Activated gamma-delta T cell treated with Interleukin-2 at 50 U/mL for 16 hours (primary cell): ENCODE measurements around the gene KCNA2.

Experiments
- DNase-seq: peaks from one replicate; pipeline ENCODE4 v3.0.0-alpha.2; 2020

KCNA2 gene

DNA sequence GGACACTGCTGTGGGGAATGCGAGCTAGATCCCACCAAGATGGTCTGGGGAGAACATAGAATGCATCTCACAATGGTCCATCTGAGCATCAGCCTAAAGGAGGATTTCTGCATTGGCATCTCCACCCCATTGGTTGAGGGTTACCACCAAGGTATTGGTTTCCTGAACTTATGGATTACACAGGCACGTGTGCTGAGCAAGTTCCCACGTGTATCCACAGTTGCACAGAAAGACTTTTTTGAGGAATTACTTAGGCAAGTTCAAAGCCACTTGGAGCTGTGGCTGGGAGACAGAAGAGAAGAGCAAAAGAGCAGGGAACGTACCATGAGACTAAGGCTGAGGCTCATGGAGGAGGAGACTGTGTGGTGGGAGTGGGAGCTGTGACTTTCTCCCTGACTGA lies 43.1 kb downstream of the KCNA2 start:
- no peak for DNase-seq

DNA sequence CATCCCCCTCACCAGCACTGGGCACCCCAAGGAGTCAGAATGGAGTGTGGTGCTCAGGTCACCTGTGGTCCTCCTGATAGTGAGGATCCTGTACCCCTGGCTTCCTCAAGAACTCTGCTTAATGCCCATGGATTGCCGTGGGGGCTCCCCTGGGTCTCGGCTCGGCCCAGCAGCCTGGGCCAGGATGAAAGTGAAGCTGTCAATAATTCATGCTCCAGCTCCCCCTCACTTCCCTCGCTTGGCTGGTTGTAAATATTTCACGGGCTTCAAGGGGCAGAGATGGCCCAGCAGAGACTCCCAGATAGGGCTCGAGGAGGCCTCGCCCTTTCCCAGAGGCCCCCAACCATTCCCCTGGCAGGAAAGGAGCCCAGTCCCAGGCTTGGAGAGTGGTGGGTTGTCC lies 44.6 kb downstream of the KCNA2 start:
- no peak for DNase-seq

DNA sequence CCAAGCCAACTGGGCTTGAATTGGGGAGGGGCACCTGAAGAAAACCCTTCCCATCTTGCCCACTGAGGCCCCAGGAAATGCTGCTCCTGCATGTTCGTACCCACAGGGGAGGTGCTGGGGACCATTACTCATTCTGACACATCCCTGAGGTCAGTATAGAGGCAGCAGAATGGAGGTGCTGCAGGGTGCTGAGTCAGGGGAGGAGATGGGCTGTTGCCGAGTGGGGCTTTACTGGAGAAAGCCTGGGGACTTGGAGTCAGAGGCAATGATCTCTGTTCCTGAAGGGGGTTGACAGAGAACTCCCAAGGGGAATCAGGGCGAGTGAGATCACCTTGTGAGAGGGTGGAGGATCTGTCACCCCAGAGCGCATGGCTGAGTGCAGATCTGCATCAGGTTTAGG lies 47.0 kb downstream of the KCNA2 start:
- DNase-seq = no peak

DNA sequence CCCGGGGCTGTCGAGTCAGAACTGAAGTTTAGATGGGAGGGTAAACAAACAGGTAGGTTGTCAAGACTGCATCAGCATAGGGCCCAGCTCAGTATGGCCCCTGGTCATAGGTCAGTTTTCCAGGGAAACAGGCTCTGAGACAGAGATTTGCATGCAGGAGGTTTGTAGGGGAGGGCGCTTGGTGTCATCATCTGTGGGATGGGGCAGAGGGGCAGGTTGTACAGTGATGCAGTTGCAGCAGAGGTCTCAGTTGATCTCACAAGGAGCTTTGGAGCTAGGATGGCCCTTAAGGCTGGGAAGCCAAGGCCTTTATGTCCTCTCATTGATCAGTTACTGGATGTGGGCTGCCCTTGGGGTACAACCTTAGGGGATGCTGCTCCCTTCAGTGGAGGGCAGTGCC lies 48.7 kb downstream of the KCNA2 start:
- DNase-seq = no peak

DNA sequence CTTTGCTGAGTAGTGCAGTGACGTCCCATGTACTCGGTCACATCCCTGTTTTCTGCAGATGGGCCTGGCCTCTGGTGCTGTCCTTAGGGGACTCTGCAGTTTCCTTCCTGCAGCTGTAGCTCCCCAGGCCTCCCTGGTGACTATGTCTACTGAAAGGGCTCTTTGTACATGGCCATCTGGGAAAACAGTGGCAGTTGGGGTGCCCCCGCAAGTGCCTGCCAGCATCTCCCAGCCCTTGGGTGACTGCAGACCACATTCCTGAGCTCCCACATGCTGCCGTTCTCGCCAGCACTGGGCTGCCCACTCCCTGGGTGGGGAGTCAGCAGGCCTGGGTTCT lies 49.7 kb downstream of the KCNA2 start:
- DNase-seq = no peak

DNA sequence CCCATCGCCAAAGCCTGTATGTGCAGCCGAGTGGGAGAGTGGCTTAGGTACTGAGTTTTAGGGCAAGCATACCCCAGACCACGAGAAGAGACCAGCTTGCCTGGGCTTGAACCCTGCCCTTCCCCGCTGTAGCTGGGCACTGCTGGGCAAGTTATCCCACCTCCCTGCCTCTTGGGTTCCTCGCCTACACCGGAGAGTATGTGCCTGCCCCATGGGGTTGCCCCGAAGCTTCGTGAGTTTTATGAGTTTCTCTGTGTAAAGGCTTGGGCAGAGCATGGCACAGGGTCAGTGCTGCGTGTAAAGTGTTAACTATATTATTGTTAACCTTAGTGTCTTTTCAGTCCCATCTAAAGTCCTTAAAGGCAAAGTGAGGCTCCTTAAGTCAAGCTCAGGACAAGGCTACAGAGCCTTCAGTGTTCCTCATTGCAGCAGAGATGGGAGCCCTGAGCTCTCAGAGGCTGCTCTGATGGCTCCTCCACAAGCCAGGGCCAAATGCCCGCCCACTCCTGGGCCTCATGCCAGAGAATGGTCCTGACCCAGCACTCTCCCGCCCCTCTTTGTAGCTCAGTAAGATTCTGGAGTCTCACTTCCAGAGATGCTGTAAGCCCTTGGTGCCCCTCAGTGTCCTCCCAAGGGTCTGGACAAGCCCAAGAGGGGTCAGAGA lies 50.2 kb downstream of the KCNA2 start:
- DNase-seq = no peak

DNA sequence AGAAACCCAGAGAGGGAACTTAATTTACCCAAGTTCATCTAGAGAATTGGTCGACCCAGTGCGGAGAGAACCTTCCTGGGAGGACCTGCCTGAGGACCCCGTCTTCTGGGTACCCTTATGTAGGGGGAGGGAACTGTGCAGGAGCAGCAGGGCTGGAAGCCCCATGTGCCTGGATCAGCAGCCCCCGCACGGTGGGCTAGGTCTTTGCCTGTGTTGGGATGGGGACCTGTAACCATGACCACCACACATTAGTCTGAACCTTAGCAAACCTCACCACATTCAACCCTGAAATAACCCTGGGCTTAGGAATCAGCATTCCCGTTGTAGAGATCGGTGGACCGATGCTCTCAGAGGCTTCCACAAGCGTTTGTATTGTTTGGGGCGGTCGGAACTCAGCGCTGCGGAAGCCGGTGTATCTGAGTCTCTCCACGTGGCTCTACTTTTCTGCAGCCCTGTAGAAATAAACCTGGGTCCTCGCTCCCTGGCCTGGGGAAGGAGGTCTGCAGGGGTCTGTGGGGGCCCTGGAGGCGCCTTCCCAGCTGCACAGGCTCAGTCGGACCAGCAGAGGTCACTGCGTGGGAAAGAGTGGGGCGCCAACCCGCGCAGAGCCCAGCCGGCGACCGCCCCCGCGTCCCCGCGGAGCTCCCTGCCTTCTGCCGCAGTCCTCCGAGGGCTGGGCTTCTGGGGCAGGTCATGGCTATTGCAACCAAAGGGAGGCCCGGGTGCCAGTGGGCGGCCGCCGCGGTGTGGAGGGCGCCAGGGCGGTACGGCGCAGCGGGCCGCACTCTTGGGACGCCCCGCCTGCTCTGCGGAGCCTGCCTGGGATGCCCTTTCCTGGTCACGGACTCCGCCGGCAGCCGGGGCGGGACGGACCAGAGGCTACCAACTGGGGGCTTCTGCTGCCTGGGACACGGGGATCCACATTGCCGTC lies 51.0 kb downstream of the KCNA2 start:
- DNase-seq = peak; percentile 54

DNA sequence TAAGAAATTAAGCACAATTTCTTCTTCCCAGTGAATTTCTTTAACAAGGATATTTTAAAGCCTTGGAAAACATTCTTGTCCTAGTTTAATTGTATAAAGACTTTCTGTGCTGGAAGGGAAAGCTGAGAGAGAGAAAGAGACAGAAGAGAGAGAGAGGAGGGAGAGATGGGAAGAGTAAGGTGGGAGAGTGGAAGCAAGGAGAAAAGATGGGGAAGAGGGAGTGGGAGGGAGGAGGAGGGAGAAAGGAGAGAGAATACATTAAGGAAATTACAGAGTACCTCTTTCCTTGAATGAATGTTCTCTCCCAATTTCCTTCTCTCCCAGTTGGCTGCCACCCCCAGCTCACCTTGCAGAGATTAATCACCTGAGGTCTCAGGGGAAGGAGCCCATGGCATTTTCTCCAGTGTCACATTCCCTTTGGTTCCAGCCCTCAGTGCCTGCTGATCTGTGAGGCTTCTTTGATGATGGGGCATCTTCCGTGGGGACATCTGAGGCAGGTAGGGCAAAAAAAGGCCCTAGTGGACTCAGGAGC lies 54.8 kb downstream of the KCNA2 start:
- DNase-seq = no peak

DNA sequence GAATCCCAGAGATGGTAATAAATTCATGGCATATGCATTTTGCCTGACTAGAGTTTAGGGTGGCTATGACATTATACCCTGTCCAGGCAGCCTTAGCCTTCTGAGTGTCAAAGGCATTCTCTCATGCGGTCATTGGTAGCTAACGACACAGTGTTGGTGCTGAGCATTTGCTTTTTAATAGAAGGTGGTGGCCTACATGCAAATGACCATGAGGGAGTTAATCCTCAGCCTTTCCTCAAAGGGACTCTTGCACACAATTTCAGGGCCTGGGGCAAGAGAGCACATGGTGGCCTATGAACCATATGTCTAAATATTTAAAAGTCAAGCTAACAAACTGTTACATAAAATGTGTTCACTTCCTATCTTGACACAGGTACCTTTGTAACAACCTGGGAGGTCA lies 56.3 kb downstream of the KCNA2 start:
- DNase-seq = no peak

DNA sequence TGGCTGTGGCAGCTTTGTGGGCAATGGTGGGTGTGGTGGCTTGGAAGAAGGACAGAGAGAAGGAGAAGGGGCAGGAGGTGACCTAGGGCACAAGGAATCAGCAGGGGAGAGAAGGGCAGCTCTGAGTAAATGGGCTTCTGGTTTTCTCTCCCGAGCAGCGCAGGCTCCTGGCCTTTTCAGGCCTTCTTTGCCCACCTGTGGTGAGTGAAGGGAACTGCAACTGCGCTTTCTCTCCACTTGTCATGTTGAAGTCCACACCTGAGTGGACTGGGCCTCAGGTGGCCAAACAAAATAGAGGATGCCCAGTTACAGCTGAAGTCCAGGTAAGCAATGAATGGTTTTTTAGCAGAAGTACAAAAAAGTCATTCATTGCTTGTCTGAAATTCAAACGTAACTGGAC lies 57.8 kb downstream of the KCNA2 start:
- no peak for DNase-seq

DNA sequence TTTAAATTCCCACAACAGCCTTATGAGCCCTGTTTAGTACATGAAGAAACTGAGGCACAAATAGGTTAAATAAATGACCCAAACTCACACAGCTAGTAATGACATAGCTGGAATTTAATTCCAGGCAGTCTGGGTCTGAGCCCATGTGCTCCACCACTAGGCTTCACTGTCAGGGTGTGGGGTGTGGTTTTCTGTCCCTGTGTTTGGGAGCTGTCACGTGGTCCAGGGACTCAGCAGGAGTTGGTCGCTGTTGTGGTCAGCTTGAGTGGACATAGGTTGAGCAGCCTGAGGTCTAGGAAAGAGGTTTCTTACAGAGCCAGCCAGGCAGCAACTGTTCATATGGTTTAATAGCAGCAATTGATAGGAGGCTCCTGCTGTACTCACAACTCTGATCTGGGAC lies 59.1 kb downstream of the KCNA2 start:
- DNase-seq = no peak

DNA sequence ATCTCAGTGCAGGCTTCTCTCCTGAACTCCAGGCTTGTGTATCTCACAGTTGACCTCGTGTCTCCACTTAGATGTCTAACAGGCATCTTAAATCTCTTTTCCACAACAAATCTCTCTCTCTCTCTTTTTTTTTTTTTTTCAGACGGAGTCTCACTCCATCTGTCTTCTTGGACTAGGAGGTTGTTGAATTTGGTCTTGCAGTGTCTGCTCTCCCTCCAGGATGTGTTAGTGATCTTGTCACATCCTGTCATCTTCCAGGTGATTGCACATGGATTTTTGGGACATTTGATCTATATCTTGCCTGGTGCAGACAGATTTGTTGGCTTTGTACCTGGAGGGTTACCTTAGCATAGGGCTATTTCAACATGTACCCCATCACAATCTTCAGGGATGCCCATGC lies 60.7 kb downstream of the KCNA2 start:
- no peak for DNase-seq

DNA sequence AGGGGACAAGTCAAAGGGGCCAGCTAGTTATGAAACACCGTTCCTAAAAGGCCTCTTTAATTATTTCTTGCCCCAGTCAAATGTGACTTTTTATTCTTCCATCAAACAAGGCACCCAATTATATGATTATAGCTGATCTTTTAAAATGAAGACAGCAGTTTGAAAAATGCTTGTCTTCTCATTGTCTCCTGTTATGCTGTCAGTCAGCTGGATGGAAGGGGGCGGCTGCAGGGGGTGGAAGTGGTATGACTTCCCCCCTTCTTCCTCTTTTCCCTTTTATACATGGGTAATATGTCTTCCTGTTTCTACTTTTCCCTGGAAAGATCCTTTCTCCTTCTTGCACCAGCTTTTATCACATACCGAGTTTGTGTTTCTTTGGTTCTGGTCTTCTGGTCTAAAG lies 61.4 kb downstream of the KCNA2 start:
- no peak for DNase-seq
